Measurements from ENCODE around the gene AHSG.
"Not testable (repeated sequence)": the region's sequence is repeated elsewhere in the genome, so short reads cannot be mapped to it uniquely, and the experiment has no call there.

Gene AHSG

DNA sequence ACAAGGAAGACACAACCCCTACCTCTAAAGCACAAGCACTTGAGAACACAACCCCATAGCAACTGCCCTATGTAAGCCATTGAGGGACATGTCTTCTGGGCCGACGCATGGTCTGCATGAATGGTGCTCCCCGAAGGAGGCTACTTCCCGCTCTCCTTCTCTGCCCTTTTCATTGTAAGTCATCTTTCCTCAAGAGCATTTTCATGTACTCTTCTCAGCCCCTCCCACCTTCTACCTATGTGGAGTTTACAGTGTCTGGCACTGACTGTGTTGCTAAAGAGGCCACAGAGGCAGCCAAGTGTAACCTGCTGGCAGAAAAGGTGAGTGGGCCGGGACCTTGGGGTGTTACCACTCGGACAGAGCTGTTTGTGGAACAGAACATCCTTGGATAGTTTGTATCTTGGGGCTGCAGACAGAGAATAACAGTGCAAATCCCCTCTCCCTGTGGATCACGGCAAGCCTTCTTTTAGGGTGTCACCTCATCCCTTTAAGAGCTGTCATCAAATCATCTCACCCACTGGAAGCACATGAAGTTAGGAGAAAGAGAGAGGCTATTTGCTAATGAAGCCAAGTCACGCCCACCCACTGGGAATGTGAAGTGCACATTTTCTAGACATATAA, 5.6 kb downstream of the AHSG start:
- DNase-seq: no peak

DNA sequence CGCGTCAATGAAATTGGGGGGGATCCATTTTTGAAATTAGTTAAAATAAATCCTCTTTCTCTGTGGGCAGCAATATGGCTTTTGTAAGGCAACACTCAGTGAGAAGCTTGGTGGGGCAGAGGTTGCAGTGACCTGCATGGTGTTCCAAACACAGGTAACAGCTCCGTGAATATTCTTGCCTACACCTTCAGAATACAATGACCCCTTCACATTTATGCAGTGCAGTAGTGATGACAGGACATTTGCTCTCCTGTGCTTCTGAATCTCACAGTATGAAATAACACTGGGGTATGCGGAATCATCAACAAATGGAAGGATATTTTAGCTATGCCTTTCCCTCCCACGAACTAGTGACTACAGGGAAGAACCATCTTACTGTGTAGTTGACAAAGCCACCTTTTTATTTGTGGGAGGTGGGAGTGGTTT, 6.9 kb downstream of the AHSG start:
- no peak for DNase-seq

DNA sequence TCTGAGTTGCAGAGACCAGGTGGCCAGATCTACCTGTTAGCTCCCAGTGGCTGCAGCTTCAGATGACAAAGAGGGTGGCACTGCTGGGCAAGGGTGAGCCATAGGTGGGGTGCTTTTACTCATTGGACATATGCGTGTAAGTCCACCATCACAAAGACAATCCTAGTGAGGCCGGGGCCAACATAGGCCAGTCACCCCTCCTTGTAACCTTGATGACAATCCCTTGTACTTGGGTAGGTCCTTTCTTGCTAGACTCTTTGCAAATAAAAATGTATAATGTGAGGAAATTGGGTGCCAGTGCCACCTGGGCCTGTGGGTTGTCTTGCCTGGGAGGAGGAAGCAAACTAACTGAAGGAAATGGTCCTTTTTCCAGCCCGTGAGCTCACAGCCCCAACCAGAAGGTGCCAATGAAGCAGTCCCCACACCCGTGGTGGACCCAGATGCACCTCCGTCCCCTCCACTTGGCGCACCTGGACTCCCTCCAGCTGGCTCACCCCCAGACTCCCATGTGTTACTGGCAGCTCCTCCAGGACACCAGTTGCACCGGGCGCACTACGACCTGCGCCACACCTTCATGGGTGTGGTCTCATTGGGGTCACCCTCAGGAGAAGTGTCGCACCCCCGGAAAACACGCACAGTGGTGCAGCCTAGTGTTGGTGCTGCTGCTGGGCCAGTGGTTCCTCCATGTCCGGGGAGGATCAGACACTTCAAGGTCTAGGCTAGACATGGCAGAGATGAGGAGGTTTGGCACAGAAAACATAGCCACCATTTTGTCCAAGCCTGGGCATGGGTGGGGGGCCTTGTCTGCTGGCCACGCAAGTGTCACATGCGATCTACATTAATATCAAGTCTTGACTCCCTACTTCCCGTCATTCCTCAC, 7.6 kb downstream of the AHSG start:
- DNase-seq: no peak

DNA sequence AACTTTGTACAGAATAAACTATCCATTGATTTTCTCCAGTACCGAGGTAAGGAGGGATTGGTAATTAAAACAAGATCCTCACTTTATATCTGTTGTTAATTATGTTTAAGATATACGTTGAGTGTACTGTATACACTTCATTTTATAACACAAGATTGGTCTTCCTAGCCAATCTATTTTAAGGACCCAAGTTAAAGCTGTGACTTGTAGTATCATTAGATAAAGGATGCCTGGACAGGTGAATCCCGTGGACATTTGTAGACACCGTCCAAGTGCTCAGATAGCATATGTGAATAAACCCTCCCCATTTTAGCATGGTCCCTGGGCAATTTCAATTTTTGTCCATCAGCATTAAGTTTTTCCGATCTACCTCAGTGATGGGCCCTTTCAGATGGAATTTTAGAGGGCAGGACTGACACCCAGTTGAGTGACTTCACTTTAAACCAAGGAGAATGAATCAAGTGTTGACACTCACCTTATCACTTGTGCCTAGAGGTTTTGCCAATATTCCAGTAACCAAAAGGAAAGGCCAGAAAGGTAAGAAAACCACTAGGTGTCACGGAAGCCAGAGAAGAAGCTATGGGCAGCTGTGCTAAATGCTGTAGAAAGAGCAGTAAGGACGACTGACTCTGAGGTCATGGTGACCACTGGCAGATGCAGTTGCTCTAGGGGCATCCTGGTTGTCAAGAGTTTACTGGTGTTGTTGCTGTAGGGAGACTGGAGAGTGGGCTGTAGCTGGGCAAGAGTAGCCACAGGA, 9.2 kb downstream of the AHSG start:
- no peak for DNase-seq

DNA sequence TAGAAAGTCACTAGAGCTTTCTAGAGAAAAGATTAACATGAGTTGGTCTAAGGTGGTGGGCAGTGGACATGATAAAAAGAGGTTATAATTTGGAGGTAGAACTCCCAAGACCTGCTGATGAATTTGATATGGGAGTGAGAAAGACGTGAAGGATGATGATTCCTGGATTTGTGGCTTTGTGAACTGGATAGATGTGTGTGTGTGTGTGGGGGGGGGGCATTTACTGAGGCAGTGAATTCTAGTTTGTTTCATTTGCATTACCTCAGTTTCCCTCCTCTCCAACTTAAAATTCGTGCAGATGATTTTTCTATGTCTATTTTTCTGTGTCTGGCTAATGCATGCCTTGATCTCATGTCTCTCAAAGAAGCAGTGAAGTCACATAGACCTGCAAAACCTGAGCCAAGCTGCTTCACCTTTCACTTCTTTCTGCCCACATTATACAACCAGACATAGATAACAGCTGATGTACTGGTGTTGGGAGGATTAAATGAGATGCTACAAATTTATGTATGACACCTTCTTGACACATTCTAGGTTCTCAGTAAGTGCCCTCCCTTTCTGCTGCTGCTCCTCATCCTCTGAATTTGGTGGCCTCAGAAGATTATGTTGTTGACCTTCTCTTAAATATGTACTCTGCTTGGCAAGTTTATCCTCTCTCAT, 9.9 kb downstream of the AHSG start:
- DNase-seq: no peak

DNA sequence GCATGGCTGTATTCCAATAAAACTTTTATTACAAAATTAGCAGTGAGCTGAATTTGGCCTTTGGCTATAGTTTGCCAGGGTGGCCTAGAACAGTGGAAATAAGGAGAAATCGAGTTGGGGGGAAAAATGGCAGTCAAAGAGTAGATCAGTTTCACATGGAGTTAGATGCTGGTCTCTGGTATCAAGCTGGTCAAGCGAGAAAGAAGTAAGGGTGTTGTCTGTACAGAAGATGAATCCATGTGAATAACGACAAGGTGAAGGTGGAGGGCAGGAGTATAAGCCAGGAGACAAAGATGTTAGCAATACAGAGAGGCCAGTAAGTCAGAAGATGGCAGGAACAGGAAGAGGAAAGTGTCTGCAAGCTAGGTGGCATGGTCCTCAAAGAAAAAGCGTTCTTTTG, 11.7 kb downstream of the AHSG start:
- no peak for DNase-seq

DNA sequence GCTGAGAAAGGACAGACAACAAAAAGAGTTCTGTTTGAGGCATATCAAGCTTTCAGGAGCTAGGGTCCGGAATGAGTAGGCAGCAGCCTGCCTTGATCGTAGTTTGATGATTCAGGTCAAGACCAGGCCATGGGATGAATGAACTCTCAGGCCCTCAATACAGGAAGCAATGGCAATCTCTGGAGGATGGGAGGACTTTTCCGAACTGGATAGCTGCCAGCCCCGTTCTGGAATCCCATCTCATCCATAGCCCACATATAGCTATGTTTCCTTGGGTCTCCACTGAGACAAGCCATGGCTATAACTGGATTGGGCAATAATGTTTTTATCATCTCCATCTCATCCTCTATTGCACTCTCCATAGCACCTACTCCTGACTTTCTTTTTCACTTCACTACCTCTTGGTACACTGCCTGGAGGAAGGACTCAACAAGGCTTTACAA, 12.8 kb downstream of the AHSG start:
- no peak for DNase-seq

DNA sequence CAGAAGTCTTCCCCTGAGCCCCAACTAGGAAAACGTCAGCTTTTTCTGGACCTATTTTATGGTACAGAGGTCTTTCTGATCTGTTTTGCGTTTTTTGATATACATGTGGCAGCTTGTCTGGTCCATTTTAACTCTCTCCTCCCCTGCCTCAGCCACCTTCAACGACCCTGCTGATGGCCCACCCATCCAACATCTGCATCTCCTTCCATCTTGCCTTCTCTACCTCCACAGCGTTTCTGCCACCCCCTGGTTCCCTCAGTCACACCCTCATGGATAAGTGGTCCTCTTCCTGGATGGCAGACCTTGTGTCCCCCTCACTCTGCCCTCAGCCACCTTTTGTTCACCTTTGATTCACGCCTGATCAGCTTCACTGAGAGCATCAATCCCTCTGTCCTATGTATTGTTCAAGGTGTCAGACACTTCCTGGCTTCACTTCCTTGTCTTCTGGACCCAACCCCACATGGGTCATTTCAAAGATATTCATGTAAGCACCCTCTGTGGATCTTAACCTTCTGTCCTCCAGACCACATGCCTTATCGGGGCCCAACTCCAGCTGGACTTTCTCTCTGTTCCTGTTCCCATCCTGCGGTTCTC, 13.5 kb downstream of the AHSG start:
- DNase-seq: no peak

DNA sequence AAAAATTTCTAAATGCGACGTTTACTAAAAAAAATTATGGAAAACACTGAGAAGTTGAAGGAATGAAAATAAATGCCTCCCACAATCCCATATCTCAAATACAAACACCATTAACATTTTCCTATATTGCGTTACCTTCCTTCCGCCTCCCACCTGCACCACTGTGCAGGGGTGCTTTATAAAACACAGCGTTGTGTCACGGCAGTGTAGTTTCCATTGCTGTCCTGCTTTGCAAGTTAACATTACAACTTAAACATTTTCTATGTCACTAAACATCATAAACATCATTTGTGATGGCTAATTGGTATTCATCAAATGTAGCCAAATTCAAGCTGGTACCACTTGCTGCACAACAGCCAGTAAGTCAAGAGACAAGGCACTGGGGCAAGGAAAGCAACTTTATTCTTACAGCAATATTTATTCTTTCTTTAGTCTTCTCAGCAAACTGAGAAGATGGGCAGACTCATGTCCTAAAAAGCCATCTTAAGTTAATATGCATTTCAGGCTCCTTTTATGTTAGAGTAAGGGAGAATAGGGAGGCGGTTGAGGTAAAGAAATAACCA, 15.1 kb downstream of the AHSG start:
- no peak for DNase-seq

DNA sequence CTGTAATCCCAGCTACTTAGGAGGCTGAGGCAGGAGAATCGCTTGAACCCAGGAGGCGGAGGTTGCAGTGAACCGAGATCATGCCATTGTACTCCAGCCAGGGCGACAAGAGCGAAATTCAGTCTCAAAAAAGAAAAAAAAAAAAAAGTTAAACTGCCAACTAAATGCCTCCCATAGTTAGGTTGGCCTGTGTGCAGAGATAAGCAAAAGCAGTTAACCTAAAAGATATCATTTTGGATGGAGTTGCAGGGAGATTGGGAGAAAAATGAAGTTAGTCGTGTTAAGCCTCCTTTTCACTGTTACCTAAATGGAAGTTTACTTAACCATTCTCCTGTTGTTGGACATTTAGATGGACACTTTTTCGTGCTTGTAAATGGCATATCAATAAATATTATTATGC, 15.9 kb downstream of the AHSG start:
- DNase-seq: no peak

DNA sequence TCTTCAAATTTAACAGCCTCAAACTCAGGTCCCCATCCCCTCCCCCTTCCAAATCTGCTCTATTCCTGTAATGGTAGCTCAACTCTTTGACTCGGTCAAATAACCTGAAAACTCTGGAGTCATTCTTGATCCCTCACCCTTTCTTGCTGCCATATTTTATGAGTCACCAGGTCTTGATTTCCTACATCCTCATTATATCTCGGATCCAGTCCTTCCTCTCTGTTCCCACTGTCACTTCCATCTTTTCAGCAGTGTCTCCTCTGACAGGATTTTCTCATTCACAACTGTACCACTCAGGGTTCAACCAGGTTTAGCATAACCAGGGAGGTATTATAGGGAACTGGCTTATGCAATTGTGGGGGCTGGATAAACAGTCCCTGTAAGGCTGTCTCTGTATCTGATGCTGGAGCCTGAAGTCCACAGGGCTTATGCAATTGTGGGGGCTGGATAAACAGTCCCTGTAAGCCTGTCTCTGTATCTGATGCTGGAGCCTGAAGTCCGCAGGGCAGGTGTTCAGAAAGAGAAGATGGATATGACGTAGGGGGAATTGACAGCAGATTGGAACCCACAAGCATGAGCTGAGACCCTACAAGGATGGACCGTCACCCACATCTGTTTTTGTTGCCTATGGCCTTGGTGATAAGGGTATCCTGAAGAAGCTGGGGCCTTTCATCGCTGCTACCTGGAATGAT, 18.2 kb downstream of the AHSG start:
- DNase-seq: no peak

DNA sequence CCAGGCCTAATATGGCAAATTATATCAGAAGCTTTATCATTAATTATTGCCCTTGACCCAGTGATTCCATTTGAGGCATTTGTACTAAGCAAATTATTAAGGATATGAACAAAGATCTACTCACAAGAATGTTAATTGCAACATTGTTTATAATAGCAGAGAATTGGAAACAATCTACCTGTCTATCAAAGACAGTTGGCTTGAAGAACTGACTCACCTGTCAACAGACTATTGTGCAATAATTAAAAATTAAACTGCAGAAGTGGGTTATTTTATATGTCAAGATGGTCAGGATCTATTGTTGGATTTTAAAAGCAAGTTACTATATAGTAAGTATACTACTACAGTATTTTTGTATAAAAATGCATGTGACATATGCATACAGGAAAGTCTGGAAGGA, 20.6 kb downstream of the AHSG start:
- no peak for DNase-seq

DNA sequence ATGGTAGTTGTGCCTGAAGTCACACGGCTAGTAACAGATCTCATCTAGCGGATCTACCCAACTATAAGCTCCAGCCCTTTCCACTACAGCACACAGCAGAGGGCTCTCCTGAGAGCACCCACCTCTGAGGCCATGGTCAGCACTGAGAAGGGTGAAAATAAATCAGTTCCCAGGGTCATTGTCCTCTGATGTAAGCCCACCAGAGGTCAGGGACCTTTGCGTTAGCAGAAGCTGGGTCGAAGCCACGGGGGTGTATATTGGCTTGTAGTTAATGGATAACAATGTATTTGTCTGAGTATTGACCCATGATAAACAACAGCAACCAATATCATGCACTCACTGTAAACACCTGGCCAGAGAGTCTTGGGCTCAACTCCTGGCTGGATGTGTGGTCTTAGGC, 21.3 kb downstream of the AHSG start:
- not testable (repeated sequence) for DNase-seq

DNA sequence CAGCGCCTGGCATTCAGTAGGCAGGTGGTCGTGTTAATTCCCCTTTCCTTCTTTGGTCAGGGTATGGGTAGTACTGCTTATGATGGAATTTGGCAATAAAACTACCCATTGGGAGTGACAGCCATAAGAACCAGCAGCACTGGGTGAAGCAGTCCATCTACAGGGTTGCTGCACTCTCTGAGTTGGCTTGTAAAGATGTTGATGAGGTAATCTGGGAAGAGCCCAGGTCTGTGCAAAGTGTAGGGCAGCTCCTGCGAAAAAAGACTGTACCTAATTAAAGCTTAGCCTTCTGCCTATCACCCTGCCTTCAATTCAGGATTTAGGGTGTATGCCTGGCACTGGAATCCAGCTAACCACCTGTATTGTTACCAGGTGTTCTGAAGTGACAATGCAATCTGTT, 22.7 kb downstream of the AHSG start:
- DNase-seq: no peak

DNA sequence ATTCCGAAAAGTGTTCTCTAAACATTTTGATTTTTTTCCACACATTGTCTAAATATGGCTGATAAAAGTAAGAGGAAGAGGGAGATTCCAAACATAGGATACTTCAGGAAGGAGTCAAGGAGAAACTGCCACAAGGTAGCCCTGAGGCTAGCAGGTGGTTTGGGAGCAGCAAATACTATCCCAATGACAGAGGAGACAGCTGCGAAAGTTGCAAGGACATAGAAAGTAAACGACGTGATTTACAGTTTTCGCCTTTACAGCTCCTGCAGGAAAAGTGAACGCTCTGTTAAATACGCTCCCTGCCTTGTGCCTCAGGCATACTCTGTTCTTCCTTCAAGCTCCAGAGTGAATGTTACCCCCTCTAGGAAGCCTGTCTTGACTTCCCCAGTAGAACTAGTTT, 23.7 kb downstream of the AHSG start:
- no peak for DNase-seq

DNA sequence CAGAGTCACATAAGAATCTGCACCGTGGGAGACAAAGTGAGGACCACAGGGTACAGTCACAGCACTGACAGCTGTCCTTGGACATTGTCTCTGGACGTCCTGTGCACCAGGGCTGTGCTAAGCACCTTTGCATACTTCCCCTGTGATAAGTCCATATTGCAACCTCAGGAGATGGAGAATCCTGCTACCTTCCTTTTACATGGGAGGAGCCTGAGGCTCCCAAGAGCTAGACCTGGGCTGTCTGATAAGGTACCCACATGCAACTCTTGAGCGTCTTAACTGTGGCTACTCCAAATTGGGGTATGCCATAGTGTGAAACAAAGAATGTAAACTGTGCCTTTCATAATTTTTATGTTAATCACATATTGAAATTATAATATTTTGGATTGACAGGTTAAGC, 24.8 kb downstream of the AHSG start:
- no peak for DNase-seq

DNA sequence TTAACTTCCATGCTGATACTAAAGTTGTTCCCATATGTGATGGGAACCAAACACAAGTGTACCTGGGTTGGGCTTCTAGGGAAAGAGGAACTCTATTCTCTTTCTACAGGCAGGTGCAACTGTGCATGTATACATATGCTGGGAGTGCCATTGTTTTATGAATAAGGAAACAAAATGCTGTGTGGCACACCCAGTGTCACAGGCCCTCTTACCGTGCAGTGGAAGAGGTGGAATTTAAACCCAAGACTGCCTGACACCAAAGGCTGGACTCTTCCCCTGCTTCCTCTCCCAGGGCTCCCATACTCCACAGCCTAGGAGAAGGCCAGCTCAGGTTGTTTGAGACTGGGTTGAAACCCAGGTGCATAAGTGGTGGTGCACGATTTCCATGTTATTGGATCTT, 25.4 kb downstream of the AHSG start:
- DNase-seq: no peak

DNA sequence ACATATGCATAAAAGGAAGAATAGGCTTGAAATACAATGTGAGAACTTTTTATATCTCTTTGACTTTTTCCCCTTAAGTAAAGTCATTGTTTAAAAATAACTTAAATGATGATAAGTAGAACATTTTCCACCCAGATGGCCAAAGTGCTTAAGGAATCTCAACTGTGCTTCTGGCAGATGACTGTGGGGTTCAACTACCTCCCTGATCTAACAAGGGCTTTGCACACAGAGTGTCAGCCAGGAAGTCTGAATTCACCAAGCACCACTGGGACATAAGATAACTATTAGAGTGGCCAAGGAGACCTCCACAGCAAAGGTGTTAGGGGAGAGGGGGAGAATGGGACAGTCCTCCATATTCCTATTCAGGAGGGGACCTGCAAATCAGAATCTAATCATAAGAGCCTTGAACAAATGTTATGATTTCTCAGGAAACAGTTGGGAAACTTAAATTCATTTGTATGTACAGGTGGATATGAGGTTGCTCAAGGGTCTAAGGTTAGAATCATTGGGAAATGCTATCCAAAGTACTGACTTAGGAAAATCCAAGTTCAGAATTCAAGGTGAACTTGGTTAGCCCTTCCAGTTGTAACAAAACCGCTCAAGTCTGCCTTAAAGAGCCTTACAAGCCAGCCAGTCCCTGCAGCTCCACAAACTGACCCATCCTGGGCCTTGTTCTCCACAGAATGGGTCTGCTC, 27.1 kb downstream of the AHSG start, which contains the start of gene FETUB:
Gene FETUB, plus strand, starts transcription at position 622 of the 695 bp plus-strand sequence. Its CDS starts 62 bp downstream, at position 684.
- DNase-seq: no peak

DNA sequence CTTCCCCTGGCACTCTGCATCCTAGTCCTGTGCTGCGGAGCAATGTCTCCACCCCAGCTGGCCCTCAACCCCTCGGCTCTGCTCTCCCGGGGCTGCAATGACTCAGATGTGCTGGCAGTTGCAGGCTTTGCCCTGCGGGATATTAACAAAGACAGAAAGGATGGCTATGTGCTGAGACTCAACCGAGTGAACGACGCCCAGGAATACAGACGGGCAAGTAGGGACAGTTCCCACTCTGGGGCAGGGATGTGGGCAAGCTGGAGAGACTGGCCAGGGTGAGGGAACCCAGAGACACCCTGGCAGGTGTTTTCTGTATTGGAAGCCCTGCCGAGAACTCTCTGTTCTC, 27.6 kb downstream of the AHSG start:
- no peak for DNase-seq

DNA sequence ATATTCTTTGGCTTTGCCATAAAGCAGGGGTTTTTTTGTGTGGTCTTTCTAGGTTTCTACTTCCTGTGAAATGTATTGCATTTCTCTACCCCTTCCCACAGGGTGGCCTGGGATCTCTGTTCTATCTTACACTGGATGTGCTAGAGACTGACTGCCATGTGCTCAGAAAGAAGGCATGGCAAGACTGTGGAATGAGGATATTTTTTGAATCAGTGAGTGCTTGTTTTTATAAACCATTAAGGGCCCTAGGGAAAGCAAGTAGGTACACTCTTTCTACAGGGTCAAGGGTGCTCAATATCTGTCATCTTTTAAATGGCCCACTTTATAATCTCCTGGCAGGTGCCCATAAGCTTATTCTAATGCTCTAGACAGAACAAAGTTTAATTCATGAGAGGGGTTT, 28.1 kb downstream of the AHSG start:
- DNase-seq: no peak

DNA sequence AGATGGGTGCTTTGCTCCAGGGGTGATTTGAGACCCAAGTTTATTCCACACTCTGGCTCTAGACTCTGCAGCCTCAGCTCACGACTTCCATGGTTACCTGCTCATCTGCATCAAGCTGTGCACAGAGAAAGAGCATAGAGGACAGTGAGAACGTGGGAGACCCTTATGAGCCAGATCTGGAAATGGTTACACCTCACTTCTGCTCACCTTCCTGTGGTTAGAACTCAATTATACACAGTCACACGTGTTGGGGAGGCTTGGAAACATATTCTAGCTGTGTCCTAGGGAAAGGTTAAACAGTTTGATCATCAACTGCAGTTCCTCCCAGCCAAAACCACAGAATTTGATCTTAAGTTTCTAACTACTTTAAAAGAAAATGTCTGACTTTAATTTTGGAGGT, 29.2 kb downstream of the AHSG start:
- no peak for DNase-seq

All from NCI-H2029 (cell line).